ENCODE data around the gene VRK1. TPM values are rescaled to one million over a fixed set of nuclear protein-coding genes. Genes with fewer than 3 reads are reported as not detected.
A peak's percentile ranks its signal among the peaks of the same experiment; 100 is the strongest.

The VRK1 gene
- total RNA-seq, 1 donor from 2014 or later = 25.8 TPM

- DNase-seq = no peak
Observed at GRCh38 chr14:96824283-96824682, 27.1 kb downstream of the VRK1 start.

- DNase-seq = no peak
Observed at GRCh38 chr14:96826818-96827217, 29.6 kb downstream of the VRK1 start.

GRCh38 chr14:96827290-96827689 lies 30.1 kb downstream of the VRK1 start:
- DNase-seq = no peak

GRCh38 chr14:96829791-96830190 lies 32.6 kb downstream of the VRK1 start:
- no peak for DNase-seq

GRCh38 chr14:96830946-96831345 lies 33.8 kb downstream of the VRK1 start:
- no peak for DNase-seq

- no peak for DNase-seq
Observed at GRCh38 chr14:96832351-96832750, 35.2 kb downstream of the VRK1 start.

GRCh38 chr14:96838449-96838848 lies 41.3 kb downstream of the VRK1 start:
- DNase-seq = no peak

GRCh38 chr14:96839251-96839650 lies 42.1 kb downstream of the VRK1 start:
- no peak for DNase-seq

GRCh38 chr14:96843137-96843536 lies 46.0 kb downstream of the VRK1 start:
- no peak for DNase-seq

GRCh38 chr14:96844857-96845570 lies 47.8 kb downstream of the VRK1 start:
- DNase-seq = no peak

- no peak for DNase-seq
Observed at GRCh38 chr14:96847451-96847850, 50.3 kb downstream of the VRK1 start.

- no peak for DNase-seq
Observed at GRCh38 chr14:96848011-96848410, 50.8 kb downstream of the VRK1 start.

GRCh38 chr14:96849733-96850132 lies 52.6 kb downstream of the VRK1 start:
- no peak for DNase-seq

GRCh38 chr14:96851694-96852381 lies 54.7 kb downstream of the VRK1 start:
- DNase-seq = no peak

GRCh38 chr14:96852823-96853422 lies 55.7 kb downstream of the VRK1 start:
- peak; percentile 45 for DNase-seq

GRCh38 chr14:96858643-96859042 lies 61.5 kb downstream of the VRK1 start:
- DNase-seq = no peak

GRCh38 chr14:96861568-96862310 lies 64.6 kb downstream of the VRK1 start:
- no peak for DNase-seq

GRCh38 chr14:96863327-96863985 lies 66.3 kb downstream of the VRK1 start:
- peak; percentile 3 for DNase-seq

- no peak for DNase-seq
Observed at GRCh38 chr14:96863986-96864330, 66.8 kb downstream of the VRK1 start.

GRCh38 chr14:96867634-96868033 lies 70.5 kb downstream of the VRK1 start:
- no peak for DNase-seq

GRCh38 chr14:96874127-96874526 lies 76.9 kb downstream of the VRK1 start:
- DNase-seq = no peak

- no peak for DNase-seq
Observed at GRCh38 chr14:96876747-96877146, 79.6 kb downstream of the VRK1 start.
